GM19328 (cell line): Measurements from ENCODE around the gene ZNF611.
"Not testable (repeated sequence)": the region's sequence is repeated elsewhere in the genome, so short reads cannot be mapped to it uniquely, and the experiment has no call there.

Experiments
- ATAC-seq: cut with Tn5 transposase; IDR thresholded peaks from one replicate; pipeline ENCODE4 v1.9.1; 2021; ENCODE audit warnings: mild to moderate bottlenecking, moderate library complexity; ENCODE audit not compliant: unreplicated experiment

The ZNF611 gene

DNA sequence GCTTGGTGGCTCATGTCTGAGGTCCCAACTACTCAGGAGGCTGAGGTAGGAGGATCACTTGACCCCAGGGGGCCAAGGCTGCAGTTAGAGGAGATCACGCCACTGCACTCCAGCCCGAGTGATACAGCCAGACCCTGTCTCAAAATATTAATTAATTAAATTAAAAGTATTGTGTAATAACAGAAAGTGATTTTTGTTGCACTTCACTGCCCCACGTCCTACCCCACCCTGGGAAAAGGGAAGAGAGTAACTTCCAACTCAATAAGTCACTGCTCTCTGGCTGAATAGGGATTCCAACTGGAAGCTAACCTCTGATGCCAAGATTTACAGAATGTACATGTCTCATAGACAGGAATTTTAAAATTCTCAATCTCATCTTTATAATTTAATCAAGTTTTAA is 47.2 kb downstream of the ZNF611 start:
- no peak for ATAC-seq

DNA sequence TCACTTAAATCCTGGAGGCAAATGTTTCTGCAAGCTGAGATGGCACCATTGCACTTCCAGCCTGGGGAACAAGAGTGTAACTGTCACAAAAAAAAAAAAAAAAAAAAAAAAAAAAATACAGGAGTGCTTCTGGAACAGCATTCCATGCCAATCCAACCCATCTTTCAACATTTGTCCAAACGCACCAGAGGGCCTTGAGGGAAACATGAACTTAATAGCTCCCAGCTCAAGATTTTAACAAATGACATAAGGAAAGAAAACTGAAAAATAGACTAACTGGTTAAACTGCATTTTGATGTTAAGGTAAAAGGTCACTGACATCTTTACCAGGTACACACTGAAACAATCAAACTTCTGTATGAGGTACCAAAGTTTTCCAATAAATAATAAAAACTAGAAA is 49.0 kb downstream of the ZNF611 start:
- no peak for ATAC-seq

- ATAC-seq = not testable (repeated sequence)
Measured at GRCh38 chr19:52681216-52681615, 53.6 kb downstream of the ZNF611 start.

DNA sequence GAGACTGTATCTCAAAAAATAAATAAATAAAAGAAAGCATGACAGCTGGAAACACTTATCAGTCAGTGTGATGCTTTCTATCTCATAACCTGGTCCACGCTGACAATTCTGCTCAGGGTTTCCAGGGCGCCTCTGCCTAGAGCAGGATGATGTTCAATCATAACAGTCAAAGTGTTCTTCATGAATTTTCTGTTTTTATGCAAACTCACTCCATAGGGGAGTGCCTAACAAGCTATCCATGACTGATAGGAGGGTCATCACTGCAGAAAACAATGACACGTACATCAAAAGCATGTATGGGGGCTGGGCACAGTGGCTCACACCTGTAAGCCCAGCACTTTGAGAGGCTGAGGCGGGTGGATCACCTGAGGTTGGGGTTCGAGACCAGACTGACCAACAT is 55.2 kb downstream of the ZNF611 start:
- no peak for ATAC-seq

GRCh38 chr19:52675239-52675638 is 59.6 kb downstream of the ZNF611 start:
- not testable (repeated sequence) for ATAC-seq

- ATAC-seq = no peak
Measured at GRCh38 chr19:52673014-52673413, 61.8 kb downstream of the ZNF611 start.

- ATAC-seq = no peak
Measured at GRCh38 chr19:52670046-52670445, 64.8 kb downstream of the ZNF611 start.

DNA sequence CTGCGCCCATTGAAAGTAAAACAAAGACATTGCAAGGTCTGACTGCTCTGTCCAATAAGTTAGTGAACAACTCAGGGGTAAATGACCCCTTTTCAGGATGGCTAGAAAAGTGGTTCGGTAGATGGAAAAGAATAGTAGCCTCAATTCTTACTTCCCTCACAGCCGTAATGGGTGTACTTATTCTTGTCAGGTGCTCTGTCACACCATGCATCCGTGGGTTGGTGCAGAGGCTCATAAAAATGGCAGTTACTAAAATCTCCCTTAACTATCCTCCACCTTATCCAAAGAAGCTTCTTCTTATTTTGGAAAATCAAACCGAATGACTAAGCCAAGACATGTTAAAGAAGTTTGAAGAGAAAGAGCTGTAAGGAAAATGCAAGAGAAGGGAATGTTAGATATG is 65.3 kb downstream of the ZNF611 start:
- no peak for ATAC-seq

GRCh38 chr19:52667972-52668371 is 66.9 kb downstream of the ZNF611 start:
- ATAC-seq = no peak

DNA sequence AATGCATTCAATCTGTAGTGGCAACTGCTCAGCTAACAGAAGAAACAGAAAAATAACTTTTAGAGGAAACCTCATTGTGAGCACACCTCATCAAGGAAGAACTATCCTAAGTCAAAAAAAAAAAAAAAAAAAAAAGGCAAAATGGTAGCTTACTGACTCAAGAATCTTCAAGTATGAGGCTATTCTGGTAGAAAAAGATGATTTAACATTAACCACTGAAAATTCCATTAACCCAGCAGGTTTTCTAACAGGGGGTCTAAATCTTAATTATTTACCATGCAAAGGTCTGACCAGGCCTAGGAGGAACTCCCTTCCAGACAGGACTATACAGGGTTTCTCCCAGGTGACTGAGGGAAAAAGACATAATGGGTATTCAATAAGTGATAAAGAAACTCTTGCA is 68.3 kb downstream of the ZNF611 start:
- no peak for ATAC-seq

DNA sequence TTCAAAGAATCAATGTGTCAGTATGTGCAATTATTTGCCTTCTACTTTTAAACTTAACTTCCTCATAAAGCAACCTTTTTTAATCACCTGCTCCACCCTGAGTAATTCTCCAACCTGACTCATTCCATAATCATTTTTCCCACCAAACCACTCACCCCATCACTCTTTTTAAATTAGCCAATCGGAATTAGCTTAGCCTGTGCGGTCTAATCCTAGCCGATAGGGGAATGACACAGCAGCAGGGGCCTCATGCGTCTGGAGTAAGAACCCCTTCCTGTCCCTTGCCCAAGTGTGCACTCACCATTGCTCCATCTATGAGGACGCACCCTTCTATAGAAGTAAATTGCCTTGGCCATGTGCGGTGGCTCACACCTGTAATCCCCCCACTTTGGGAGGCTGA is 69.3 kb downstream of the ZNF611 start:
- ATAC-seq = no peak

DNA sequence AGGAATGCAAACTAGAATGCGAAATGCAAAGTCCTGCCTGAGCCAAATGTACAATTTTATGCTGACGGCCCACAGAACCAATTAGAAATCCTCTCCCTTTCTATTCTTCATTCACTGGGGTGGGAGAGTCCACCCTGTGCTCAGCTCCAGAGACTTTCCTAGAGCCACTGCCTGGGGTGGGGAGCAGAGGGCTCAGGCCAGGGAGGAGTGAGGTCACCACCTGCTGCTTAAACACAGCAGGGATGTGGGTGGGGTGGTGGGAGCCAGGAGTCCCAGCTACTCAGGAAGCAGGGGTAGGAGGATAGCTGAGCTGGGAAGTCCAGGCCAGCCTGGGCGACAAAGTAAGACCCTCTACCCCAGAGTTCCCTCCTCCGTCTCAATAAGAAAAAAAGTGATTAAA is 69.8 kb downstream of the ZNF611 start:
- ATAC-seq = no peak

DNA sequence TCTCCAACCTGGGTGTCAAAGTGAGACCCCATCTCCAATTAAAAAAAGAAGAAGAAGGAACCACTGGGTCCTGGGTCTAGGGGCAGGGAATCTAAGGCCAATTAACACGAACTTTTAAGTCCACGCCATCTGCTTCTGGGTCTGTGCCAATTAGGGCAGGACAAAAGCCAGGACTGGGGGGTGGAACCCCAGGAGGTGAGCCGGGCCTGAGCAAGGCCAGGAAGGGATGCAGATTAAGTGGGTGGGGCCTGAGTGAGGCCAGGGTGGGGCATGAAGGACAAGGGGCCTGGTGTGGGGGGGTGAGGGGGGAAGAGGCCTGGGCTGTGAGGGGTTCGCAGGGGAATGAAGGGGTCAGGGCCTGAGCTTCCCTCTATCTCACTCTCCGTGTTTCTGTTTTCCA is 70.4 kb downstream of the ZNF611 start:
- no peak for ATAC-seq

- ATAC-seq = no peak
Measured at GRCh38 chr19:52662631-52663030, 72.2 kb downstream of the ZNF611 start.

- no peak for ATAC-seq
Measured at GRCh38 chr19:52660981-52661380, 73.9 kb downstream of the ZNF611 start.

DNA sequence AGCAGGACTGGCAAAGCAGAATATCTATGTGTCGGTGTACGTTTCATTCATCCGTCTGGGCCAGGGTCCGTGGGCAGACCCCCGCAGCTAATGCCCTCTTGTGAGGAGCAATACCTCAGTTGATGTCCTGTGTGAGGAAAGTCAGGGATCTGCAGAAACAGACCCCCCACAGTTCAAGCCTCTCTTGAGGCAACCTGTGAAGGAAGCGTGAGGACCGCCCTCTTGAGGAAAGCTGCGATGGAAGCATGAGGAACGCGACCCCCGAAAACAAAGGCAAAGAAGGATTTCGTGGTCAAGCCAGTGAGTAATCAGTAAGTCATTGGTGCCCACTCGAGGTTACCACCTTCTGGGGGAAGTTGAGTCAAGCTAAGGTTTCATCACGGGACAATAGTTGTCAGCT is 75.8 kb downstream of the ZNF611 start:
- no peak for ATAC-seq

DNA sequence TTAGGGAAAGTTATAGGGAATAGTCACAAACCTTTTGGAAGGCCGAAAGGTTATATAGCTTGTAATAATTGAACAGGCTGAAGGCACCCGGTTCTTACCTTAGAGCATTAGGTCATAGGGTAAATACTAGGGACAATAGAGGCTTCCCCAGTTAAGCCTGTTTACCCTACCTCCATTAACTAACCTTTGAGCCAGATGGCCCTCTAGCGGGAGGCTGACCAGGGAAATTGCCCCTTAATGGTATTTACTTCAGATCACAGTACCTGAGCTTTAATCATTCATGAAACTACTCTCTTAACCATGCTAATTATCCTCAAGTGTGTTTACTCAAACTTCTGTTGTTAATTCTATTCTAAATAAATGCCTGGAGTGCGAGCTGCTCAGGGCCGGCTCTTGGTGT is 76.2 kb downstream of the ZNF611 start:
- no peak for ATAC-seq

- no peak for ATAC-seq
Measured at GRCh38 chr19:52653161-52653560, 81.7 kb downstream of the ZNF611 start.
